Smooth muscle cell (in vitro differentiated cells): Measurements from ENCODE around the gene HOMER1. TPM values are rescaled to one million over a fixed set of nuclear protein-coding genes. Genes with fewer than 3 reads are reported as not detected.
A peak's percentile ranks its signal among the peaks of the same experiment; 100 is the strongest.

ENCODE experiments used
- DNase-seq: peaks from one replicate; lab custom pipeline; 2025; ENCODE audit not compliant: unreplicated experiment; lab: John Stamatoyannopoulos, UW
- H2AFZ ChIP-seq: fragments of 200-600 bp; sonication (generic); 2 replicates; pipeline ENCODE4 v1.6.0; 2016; ENCODE audit warnings: antibody characterized with exemption, low read depth, mild to moderate bottlenecking
- H3F3A ChIP-seq: fragments of 200-600 bp; sonication (generic); 2 replicates; pipeline ENCODE4 v1.6.0; 2017; ENCODE audit warnings: antibody characterized with exemption, low read depth
- H3K27ac ChIP-seq: fragments of 200-600 bp; sonication (generic); 2 replicates; pipeline ENCODE4 v1.5.1; 2016; ENCODE audit warnings: low read depth, mild to moderate bottlenecking
- H3K27me3 ChIP-seq: fragments of 200-600 bp; sonication (generic); 2 replicates; pipeline ENCODE4 v1.6.1; 2016; ENCODE audit warnings: low read depth, mild to moderate bottlenecking
- H3K36me3 ChIP-seq: fragments of 200-600 bp; sonication (generic); 2 replicates; pipeline ENCODE4 v1.5.1; 2016; ENCODE audit warnings: low read depth
- H3K4me1 ChIP-seq: fragments of 200-600 bp; sonication (generic); 2 replicates; pipeline ENCODE4 v1.5.1; 2016; ENCODE audit warnings: low read depth
- H3K4me2 ChIP-seq: fragments of 200-600 bp; sonication (generic); 2 replicates; pipeline ENCODE4 v1.6.0; 2016; ENCODE audit warnings: mild to moderate bottlenecking
- H3K4me3 ChIP-seq: fragments of 200-600 bp; sonication (generic); 2 replicates; pipeline ENCODE4 v1.5.1; 2016; ENCODE audit warnings: mild to moderate bottlenecking
- H3K79me2 ChIP-seq: fragments of 200-600 bp; sonication (generic); 2 replicates; pipeline ENCODE4 v1.6.0; 2016; ENCODE audit warnings: low read depth, mild to moderate bottlenecking
- H3K9ac ChIP-seq: fragments of 200-600 bp; sonication (generic); 2 replicates; pipeline ENCODE4 v1.6.0; 2016; ENCODE audit warnings: low read depth
- H3K9me3 ChIP-seq: fragments of 200-600 bp; sonication (generic); replicated peaks from 2 replicates; pipeline ENCODE4 v1.5.1; 2016; ENCODE audit warnings: low read depth
- H4K20me1 ChIP-seq: fragments of 200-600 bp; sonication (generic); 2 replicates; pipeline ENCODE4 v1.6.0; 2016; ENCODE audit warnings: low read depth
- WGBS: methylation state at CpG from one replicate; pipeline ENCODE4 v1.1.7; 2016; ENCODE audit warnings: low lambda C conversion rate; 5-methylcytosine and 5-hydroxymethylcytosine counted together
- polyA plus RNA-seq: library from polyadenylated mRNA; unstranded; fragments of >200 nt; fragmentation: Nextera tagmentation; extraction: Ambion mirVana; gene quantifications from 2 replicates; pipeline ENCODE4 v1.2.1, GENCODE V29; 2016
- total RNA-seq: library from RNA; depleted of rRNA; stranded (reverse); fragments of >200 nt; gene quantifications from 2 replicates; pipeline ENCODE4 v1.2.3, GENCODE V29; 2014
- TF ChIP-seq, protein P1 (sequence below): fragments of 200-600 bp; sonication (generic); IDR thresholded peaks from 2 replicates; pipeline ENCODE4 v1.5.1; 2017; ENCODE audit warnings: borderline replicate concordance, mild to moderate bottlenecking, antibody characterized with exemption; ENCODE audit not compliant: insufficient read depth, poor library complexity, severe bottlenecking

Gene HOMER1
- total and polyA plus RNA-seq, 2 experiments from 2014 or later: 4.4 to 14.9 TPM

DNA sequence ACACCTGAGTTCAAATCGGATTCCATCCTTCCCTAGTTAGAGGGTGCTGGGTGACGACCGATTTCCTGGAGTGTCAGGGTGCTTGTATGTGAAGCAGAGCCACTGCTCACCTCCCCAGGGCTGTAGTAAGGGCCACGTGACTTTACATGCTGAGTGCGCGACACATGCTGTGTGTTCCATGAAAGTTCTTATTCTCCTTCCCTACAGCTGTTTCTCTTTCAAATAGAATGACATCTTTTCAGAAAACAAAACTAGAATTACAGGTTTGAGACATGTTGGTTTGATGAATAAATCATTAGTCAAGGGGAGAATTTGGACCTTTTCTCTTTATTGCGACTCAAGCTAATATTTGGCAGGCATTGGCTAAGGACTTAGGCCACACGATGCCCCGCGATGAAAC is 164.9 kb downstream of the HOMER1 start:
- no peaks in the 10 kb centered on the region for H3K79me2 ChIP-seq
- H2AFZ ChIP-seq: no peak overlapping the region
- H3K4me3 ChIP-seq: no peak overlapping the region
- DNase-seq: no peak
- H3F3A ChIP-seq: no peaks in the 10 kb centered on the region
- no peaks in the 10 kb centered on the region for H3K4me1 ChIP-seq
- no peak overlapping the region for H3K4me2 ChIP-seq
- no peak overlapping the region for H3K27ac ChIP-seq
- no peak overlapping the region for H3K9ac ChIP-seq
- WGBS: 89% methylated on average over 10 of the region's 10 CpGs
- H3K36me3 ChIP-seq: no peaks in the 10 kb centered on the region
- H3K9me3 ChIP-seq: no peaks in the 10 kb centered on the region
- H4K20me1 ChIP-seq: no peaks in the 10 kb centered on the region
- TF ChIP-seq, protein P1, sequence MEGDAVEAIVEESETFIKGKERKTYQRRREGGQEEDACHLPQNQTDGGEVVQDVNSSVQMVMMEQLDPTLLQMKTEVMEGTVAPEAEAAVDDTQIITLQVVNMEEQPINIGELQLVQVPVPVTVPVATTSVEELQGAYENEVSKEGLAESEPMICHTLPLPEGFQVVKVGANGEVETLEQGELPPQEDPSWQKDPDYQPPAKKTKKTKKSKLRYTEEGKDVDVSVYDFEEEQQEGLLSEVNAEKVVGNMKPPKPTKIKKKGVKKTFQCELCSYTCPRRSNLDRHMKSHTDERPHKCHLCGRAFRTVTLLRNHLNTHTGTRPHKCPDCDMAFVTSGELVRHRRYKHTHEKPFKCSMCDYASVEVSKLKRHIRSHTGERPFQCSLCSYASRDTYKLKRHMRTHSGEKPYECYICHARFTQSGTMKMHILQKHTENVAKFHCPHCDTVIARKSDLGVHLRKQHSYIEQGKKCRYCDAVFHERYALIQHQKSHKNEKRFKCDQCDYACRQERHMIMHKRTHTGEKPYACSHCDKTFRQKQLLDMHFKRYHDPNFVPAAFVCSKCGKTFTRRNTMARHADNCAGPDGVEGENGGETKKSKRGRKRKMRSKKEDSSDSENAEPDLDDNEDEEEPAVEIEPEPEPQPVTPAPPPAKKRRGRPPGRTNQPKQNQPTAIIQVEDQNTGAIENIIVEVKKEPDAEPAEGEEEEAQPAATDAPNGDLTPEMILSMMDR: no peak
- H3K27me3 ChIP-seq: no peaks in the 10 kb centered on the region

DNA sequence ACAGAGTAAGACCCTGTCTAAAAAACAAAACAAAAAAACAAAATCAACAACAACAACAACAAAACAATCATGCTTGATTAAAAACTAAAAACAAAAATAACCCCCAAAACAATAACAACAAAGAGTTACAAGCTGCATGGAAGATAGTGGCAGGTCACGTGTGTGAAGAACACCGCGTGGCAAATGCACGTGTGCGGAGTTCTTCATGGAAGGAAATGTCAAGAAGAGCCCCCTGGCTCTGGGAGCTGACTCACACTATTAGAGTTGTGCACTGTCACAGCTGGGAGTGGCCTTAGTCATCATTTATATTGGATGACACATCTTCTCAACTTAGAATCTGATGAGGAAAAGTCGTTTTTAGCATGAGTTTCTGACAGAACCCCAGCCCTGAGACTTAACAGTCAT is 167.5 kb downstream of the HOMER1 start:
- Histone ChIP-seq H3K4me2 (no peak overlapping the region), H3K9ac (no peak overlapping the region), H3K36me3 (no peaks in the 10 kb centered on the region), H3K27ac (peak overlapping the region; percentile 16), H3K27me3 (no peaks in the 10 kb centered on the region), H4K20me1 (no peaks in the 10 kb centered on the region), H3K4me1 (no peaks in the 10 kb centered on the region), H3K79me2 (no peaks in the 10 kb centered on the region), H3K4me3 (no peak overlapping the region), H2AFZ (no peak overlapping the region), H3K9me3 (no peaks in the 10 kb centered on the region), H3F3A (no peaks in the 10 kb centered on the region)
- 61% methylated on average over 6 of the region's 6 CpGs for WGBS
- TF ChIP-seq, protein P1: no peak
- no peak for DNase-seq

DNA sequence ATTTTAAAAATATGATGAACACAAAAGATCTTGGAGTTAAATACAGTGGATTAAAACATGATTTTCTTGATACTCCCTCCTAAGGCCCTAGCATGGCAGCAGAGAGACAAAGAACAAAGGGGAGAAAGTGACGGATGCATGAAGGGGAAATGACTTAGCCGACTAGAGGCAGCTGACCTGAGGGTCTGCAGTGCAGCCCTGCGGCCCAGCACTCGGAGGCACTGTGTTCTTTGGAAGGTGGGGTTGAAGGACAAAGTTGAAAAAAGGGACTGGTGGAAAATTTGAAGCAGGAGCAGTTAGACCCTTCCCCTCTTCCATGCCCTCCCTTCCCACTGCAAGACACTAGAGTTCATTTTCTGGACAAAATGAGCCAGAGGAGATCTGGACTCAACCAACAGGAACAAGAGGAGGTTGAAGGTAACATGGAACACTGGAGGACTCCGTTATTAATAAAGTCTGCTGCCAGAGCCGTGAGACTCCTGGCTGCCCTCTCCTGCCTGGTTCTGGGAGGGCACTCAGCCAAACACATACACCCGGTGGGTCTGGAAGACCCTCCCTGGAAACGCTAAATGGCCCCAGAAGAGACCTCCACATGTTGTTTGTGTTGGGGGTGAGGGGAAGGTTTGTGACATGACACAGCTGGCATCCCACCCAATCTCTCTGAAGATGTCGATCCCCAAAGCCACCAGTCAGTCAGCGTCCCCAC is 179.9 kb downstream of the HOMER1 start:
- Histone ChIP-seq H3K4me3 (no peak overlapping the region), H3K36me3 (no peaks in the 10 kb centered on the region), H3F3A (no peaks in the 10 kb centered on the region), H2AFZ (no peak overlapping the region), H3K9me3 (no peaks in the 10 kb centered on the region), H3K79me2 (no peaks in the 10 kb centered on the region), H3K27ac (no peak overlapping the region), H3K9ac (no peak overlapping the region), H3K4me1 (no peaks in the 10 kb centered on the region), H4K20me1 (no peaks in the 10 kb centered on the region), H3K27me3 (no peaks in the 10 kb centered on the region), H3K4me2 (no peak overlapping the region)
- TF ChIP-seq, protein P1: no peak
- no peak for DNase-seq
- 87% methylated on average over 10 of the region's 10 CpGs for WGBS

DNA sequence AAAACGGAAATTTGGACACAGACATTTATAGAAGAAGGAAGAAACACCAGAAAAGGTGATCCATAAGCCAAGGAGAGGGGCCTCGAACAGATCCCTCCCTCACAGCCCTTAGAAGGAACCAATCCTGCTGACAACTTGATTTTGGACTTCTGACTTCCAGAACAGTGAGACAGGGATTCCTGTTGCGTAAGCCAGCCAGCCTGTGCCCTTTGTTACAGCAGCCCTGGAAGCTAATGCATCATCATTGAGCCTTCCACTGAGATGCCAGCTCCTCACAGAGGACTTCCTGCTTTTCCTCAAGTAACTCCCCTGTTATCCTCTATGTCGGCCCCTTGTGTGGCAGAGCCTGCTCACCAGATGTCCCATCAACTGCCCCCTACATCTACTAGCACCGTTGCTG is 183.9 kb downstream of the HOMER1 start:
- no peaks in the 10 kb centered on the region for H3K36me3 ChIP-seq
- H3K9ac ChIP-seq: no peak overlapping the region
- no peaks in the 10 kb centered on the region for H3K9me3 ChIP-seq
- 84% methylated on average over 5 of the region's 5 CpGs for WGBS
- no peaks in the 10 kb centered on the region for H4K20me1 ChIP-seq
- H3K4me1 ChIP-seq: no peaks in the 10 kb centered on the region
- H3F3A ChIP-seq: no peaks in the 10 kb centered on the region
- TF ChIP-seq, protein P1: no peak
- H3K27me3 ChIP-seq: no peaks in the 10 kb centered on the region
- no peak for DNase-seq
- H3K27ac ChIP-seq: no peak overlapping the region
- H2AFZ ChIP-seq: no peak overlapping the region
- no peaks in the 10 kb centered on the region for H3K79me2 ChIP-seq
- no peak overlapping the region for H3K4me3 ChIP-seq
- H3K4me2 ChIP-seq: no peak overlapping the region
